GM15510 (cell line): ENCODE measurements around the gene CLEC19A.

Experiments
- POLR2A ChIP-seq: IDR thresholded peaks from 3 replicates; pipeline ENCODE4 v1.6.1; 2011; ENCODE audit warnings: borderline replicate concordance; ENCODE audit not compliant: insufficient read length; ENCODE audit errors: extremely low read depth

The CLEC19A gene

DNA sequence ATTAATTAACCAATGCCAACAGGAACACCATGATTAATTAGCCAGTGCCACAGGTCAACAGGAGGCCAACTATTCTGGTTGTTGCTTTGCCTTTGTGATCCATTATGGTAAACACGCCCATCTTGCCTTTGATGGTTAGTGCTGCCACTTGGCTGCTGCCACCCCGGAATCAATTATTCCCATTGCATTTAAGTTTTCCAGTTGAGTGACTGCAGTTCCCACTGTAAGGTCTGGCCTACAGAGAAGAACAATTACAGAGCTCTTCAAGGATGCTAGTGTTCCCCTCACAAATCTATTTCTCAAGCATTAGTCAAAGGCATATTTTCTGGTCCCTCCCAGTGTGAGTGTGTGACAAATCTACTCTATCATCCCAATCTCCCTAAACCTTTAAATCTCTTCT lies 7.1 kb upstream of the CLEC19A start:
- TF ChIP-seq POLR2A, result no peak

DNA sequence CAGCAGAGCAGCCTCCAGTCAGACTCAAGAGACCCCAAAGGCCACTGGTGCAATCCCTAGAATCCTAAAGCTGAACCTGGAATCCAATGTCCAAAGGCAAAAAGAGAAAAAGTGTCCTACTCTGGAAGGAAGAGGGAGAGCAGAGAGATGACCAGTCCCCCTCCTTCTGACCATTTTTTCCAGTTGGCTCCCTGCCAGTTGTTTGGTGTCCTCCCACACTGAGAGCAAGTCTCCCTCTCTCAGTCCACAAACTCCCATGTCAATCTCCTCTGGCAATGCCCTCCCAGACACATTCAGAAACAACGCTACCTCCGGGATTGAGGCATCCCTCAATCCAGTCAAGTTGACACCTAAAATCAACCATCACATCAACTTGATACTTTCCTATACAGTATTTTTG lies 4.3 kb upstream of the CLEC19A start:
- no peak for TF ChIP-seq POLR2A

GRCh38 chr16:19282101-19282500 lies 3.4 kb upstream of the CLEC19A start:
- no peak for TF ChIP-seq POLR2A

- TF ChIP-seq POLR2A, result no peak
Measured at GRCh38 chr16:19283637-19284036, 1.9 kb upstream of the CLEC19A start.

- no peak for TF ChIP-seq POLR2A
Measured at GRCh38 chr16:19284207-19284606, 1.3 kb upstream of the CLEC19A start.

DNA sequence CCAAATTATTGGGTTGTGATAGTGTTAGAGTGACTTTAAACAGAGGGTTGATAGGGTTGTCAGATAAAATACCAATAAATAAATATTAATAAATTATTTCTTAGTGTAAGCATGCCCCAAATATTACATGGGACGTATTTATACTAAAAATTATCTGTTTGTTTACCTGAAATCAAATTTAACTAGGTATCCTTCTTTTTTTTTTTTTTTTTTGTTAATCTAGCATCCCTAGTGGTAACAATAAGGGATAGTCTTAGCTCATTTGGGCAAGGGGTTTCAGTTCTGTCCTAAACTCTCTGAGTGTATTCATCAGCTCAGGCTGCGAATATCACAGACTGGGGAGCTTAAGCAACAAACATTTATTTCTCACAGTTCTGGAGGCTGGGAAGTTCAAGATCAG lies 1.3 kb downstream of the CLEC19A start:
- TF ChIP-seq POLR2A, result no peak

DNA sequence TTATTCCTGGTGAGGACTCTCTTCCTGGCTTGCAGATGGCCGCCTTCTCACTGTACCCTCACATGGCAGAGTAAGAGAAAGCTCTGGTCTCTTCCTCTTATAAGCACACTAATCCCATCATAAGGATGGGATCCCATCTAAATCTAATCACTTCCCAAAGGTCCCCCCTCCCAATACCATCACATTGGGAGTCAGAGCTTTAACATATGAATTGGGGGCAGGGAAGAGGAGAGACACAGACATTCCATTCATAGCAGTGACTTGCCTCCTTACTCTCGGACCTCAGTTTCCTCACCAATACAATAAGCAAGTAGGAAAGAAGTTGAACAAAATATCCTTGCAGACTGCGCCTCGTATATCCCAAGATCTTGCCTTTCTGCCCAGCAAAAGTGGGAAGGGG lies 1.7 kb downstream of the CLEC19A start:
- TF ChIP-seq POLR2A, result no peak

DNA sequence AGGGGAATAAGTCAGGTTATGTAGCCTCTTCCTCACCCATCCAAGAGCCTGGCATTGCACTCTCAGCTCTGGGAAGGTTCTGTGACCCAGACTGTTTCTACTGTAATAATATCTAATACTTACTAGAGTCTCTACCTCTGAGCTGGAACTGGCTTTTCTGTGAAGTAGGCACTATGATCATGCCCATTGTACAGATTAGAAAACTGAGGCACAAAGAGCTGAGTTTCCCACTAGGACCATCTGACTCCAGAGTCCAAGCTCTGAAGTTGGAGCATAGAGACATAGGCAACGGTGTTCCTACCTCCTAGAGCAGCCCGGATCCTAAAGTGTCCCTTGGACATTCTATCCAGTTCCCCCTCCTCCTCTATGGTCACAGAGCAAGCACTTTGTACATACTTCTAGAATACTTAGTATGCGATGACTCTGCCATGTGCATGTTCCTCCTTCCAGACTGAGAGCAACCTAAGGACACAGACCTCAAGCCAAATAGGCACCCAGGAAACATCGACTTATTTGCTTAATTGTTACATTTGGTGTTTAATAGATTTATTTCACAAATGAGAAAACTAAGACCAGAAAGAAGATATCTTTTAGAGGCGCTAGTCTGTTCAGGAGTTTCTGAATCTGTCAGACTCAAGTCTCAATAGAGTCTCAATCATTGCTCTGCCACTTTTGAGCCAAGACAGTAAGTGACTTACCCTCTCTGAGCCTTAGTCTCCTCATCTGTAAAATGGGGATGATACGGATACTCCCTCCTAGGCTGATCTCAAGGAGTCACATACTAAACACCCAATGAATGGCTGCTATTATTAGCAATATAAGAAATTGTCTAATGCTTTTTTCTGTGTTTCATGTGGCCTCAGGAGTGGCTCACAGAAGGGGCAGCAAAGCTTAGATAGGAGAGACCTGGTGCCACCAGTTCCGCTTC lies 3.6 kb downstream of the CLEC19A start:
- no peak for TF ChIP-seq POLR2A

DNA sequence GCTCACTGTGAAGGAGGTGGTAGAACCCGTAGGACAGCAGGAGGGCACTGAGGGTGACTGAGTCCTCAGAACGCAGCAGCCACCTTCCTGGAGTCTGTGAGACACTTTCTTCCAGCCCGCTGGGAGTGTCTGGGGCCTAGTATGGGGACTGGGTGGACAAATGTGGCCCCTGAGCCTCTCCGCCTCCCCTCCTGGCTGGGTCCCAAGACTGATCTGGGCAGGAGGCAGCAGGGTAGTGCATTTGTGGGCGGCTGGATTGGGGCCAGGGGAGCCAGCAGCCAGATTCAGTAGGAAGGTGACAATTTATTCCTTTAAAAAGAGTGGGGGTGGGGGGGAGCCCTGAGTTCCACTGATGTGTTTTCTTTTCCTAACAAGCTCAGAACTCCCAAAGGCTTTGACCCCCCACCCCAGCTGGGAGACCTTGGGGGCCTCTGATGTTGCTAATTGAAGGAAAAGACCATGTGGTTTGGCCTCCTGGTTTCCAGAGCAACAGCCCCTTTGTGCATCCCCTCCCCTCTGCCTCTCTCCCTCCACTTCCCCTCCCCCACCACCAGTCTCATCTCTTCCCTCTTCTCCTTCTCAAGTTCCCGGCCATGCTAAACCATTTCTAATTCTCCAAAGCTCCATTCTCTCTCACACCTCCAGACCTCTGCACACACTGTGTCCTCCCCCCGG lies 4.4 kb downstream of the CLEC19A start:
- no peak for TF ChIP-seq POLR2A

DNA sequence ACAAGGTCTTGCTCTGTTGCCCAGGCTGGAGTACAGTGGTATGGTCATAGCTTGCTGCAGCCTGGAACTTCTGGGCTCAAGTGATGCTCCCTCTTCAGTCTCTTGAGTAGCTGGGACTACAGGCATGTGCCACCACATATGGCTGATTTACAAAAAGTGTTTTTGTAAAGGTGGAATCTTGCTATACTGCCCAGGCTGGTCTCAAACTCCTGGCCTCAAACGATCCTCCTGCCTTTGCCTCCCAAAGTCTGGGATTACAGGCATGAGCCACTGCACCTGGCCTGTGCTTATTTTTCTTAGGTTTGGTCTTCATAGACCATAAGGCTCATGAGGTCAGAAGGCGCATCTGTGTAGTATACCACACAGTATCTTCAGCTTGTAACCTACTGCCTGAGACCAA lies 5.3 kb downstream of the CLEC19A start:
- no peak for TF ChIP-seq POLR2A

GRCh38 chr16:19291475-19291874 lies 5.9 kb downstream of the CLEC19A start:
- no peak for TF ChIP-seq POLR2A

DNA sequence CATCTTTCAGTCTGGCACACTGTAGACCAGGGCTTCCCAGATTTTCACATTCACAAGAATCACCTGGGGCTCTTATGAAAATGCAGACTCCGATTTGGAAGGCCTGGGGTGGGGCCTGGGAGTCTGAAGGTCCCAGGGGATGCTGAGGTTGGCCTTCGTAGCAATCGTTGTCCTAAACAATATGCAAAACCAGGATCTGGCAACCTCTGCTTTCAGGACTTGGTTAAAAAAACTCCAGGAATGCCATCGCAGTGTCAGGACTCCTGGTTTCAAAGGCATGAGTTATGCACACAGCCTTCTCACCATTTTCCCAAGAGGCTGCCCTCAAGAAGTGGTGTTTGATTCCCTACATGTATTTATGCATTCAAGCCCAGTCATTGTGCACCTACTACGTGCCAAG lies 6.7 kb downstream of the CLEC19A start:
- no peak for TF ChIP-seq POLR2A

GRCh38 chr16:19294156-19294649 lies 8.7 kb downstream of the CLEC19A start:
- no peak for TF ChIP-seq POLR2A

DNA sequence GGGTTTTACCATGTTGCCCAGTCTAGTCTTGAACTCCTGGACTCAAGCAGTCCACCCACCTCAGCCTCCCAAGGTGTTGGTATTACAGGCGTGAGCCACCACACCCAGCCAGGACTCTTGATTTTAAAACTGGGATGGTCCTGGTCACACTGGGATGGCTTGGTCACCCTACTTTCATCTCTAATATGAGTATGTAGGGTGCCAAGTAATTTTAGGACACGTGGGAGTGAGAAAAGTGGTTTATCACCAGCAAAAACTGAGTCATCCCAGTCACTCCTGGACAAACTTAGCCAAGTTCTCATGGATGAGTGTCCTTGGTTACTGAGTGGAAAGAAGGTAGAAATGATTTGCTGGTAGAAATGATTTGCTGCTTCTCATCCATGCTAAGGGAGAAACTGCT lies 9.9 kb downstream of the CLEC19A start:
- TF ChIP-seq POLR2A, result no peak

DNA sequence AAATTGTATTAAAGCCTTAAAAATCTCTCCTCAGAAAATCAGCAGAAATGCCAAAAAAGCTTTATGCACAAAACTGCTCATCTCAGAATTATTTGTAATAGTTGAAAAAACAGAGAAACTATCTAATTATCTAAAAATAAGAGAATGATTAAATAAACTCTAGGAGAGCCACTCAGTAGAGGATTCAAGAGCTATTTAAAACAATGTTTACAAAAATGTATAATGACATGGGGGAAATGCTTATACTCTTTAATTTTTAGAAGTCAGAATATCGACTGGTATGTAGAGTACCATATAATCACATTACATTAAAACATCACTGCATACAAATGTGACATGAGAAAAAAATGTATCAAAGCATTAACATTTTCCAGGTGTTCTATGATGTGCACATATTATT lies 11.9 kb downstream of the CLEC19A start:
- no peak for TF ChIP-seq POLR2A

GRCh38 chr16:19299565-19299964 lies 14.0 kb downstream of the CLEC19A start:
- TF ChIP-seq POLR2A, result no peak
